HG03342 (cell line): ENCODE results near the gene NECAB2.
"Not testable (repeated sequence)": the region's sequence is repeated elsewhere in the genome, so short reads cannot be mapped to it uniquely, and the experiment has no call there.

Experiments used
- ATAC-seq: cut with Tn5 transposase; IDR thresholded peaks from one replicate; pipeline ENCODE4 v1.9.1; 2021; ENCODE audit warnings: mild to moderate bottlenecking, moderate library complexity; ENCODE audit not compliant: unreplicated experiment

Gene NECAB2

DNA sequence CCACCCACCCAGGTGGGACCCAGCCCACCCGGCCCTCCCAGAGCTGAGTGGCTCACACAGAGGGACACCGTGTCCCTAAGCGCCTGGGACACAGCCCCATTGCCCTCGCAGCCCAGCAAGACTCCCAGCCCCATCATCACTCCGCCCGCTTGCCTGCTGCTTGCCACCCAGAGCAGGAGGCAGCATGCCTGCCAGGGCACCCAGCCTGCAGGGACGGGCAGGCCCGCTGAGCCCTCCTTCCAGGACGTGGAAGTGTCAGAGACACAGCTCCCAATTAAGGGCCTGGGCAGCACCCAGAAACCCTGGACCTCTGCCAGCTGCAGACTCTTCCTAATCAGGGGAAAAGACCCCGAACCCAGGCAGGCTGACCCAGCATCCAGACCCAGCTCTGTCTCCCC, 32.2 kb upstream of the NECAB2 start:
- ATAC-seq = no peak

DNA sequence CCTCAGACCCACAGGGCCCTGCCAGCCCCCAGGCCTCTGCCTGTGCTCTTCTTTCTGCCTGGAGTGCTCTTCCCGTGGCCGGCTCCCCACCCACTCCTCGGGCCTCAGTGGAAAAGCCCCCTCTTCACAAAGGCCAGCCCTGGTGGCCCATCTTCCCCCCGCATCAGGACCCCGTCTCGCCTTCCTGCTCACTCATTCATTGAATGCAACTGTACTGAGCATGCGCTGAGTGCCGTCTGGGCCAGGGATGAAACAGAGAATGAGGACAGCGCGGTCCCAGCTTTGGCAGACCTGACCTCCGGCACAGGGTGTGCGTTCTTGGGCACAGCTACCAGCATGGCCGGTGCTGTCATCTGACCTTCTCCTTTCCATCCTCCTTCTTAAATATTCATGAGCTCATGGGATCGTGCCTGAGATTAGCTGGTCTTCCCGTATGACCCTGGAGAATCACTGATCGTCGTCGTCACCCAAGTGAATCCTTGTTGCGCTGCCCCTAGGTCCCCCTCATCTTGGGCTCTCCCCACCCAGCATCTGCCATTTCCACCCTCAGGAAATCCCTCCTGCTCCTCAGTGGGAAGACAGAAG, 31.4 kb upstream of the NECAB2 start:
- ATAC-seq = no peak

DNA sequence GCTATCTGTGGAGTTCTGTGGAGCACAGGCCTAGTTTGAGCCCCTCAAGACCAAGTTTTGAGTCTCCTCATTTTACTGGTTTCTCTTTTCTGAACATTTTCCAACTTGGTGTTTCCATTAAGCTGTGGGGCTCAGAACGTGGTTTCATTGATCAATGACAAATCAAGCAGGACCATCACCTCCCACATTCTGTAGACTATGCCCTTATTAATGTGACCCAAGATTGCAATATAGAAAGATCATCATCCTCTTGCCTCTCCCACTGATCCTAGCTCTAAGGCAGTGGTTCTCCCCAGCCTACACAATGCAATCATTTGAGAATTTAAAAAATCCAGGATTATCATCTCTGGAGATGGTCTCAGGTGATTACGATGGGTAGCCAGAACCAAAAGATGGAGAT, 30.8 kb upstream of the NECAB2 start:
- ATAC-seq = no peak

DNA sequence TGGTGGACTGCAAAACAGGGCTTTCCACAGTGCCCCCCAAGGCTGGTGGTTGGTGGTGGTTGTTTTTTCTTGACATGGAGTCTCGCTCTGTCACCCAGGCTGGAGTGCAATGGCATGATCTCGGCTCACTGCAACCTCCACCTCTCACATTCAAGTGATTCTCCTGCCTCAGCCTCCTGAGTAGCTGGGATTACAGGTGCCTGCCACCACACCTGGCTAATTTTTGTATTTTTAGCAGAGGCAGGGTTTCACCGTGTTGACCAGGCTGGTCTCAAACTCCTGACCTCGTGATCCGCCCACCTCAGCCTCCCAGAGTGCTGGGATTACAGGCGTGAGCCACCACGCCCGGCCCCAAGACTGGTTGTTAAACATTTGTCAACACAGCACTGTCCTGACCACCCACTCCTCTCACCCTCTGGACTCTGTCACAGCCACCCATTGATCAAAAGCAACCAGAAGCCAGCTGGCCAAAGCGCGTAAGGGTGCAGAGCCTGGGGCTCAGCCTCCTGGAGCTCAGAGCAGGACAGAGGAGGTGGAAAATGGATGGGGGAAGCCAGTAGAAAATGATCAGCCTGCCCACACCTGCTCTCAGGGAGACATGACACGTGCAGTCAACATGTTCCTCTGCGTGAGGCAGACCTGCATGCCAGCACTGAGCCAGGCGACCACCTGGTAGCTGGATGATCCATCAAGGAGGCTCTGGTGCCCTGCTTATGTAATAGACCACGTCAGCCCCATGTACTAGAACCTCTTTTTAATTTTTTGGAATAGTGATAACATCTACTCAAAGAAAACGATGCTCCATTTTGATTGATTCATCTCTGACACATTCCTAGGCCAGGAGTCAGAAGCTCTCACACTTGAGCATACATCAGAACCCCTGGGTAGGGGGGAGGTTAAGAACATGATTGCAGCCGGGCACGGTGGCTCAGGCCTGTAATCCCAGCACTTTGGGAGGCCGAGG, 29.8 kb upstream of the NECAB2 start:
- ATAC-seq = no peak

DNA sequence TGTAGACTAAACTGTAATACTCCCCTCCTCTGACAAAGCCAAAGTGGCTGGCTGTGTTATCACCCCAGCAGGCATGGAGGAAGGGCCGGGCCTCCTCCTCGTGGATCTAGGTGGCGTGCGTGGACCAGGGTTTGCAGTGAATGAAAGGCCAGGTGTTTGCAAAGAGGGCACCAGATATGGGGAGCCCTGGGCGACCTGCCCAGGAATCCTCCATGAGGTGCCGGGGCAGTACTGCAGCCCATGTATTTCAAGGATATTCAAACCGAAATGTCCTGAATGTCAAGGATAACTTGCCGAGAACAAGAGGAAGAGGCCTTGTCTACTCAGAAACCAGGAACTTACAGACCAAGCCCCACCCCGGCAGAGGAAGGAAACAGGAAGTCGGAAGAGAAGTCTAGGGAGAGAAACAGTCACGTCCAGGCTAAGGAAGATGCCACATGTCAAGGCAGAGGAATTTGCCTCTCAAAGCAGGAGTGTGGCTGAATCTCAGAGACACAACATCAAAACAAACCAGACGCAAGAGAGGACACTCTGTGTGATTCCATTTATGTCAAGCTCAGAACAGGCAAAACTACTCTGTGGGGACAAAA, 28.7 kb upstream of the NECAB2 start:
- ATAC-seq = no peak

DNA sequence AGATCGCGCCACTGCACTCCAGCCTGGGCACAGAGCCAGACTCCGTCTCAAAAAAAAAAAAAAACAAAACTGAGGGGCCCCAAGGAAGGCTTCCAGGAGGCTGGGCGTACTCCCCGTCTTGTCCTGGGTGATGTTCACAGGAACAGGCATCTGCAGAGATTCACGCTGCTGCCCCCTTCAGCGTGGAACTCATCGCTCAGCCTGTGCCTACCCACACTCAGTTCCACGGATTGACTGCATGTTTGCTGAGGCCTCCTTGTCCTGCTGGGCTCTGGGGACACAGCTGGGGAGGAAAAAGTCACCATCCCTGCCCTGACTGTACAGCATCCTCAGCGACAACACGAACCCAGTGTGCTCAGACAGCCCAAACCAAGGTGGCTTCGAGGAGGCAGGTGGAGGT, 27.9 kb upstream of the NECAB2 start:
- no peak for ATAC-seq

DNA sequence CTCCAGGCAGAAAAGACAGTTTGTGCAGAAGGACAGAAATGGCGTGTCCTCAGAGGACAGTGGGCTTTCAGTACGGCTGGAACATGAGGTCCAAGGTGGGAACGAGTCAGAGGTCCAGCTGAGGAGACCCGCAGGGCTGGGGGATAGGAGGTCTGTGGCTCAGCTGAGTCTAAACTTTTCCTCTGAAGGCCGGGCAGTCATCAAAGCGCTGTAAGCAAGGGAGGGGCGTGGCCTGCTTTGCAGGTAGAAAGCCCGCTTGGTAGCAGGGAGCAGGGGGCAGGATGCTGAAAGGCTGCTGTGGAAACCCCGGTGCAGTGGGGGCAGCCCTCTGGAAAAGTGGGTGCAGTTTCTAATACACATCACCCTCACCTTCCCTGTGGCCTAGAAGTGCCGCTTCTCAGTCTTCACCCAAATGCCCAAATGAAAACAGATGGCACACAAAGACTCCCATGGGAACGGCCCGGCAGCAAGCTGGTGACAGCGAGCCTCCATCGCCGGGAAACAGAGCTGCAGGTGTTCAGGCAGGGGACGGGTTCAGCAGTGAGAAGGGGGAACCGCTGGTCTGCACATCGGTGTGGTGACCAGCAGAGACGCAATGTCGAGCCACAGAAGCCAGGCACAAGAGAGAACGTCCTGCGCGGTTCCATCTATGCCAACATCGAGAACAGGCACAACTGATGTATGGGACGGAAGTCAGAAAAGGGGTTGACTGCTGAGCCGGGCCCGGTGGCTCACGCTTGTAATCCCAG, 27.2 kb upstream of the NECAB2 start:
- ATAC-seq = no peak

DNA sequence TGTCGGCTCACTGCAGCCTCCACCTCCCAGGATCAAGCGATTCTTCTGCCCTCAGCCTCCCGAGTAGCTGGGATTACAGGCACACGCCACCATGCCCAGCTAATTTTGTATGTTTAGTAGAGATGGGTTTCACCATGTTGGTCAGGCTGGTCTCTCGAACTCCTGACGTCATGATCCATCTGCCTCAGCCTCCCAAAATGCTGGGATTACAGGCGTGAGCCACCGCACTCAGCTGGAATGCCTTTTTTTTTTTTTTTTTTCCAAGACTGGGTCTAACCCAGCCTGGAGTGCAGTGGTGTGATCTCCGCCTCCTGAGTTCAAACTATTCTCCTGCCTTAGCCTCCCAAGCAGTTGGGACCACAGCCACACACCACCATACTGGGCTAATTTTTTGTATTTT, 26.5 kb upstream of the NECAB2 start:
- not testable (repeated sequence) for ATAC-seq

DNA sequence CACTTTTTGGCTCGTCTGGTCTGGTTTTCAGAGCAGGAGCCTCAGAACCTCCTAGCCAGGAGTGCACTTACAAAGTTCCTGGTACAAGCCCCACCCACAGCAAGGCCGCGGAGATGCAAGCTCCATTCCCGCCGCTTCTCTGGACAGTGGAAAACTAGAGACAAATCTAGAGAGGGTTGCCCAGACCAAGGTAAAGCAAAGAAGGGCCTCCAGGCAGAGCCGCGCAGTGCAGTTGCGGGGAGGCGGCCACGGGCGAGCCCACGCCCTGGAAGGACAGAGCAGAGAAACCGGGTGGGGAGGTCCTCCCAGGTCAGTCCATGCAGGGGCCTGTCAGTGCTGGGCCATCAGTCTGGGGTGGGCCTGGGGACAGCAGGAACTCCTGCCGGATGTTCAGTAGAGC, 26.0 kb upstream of the NECAB2 start:
- no peak for ATAC-seq

DNA sequence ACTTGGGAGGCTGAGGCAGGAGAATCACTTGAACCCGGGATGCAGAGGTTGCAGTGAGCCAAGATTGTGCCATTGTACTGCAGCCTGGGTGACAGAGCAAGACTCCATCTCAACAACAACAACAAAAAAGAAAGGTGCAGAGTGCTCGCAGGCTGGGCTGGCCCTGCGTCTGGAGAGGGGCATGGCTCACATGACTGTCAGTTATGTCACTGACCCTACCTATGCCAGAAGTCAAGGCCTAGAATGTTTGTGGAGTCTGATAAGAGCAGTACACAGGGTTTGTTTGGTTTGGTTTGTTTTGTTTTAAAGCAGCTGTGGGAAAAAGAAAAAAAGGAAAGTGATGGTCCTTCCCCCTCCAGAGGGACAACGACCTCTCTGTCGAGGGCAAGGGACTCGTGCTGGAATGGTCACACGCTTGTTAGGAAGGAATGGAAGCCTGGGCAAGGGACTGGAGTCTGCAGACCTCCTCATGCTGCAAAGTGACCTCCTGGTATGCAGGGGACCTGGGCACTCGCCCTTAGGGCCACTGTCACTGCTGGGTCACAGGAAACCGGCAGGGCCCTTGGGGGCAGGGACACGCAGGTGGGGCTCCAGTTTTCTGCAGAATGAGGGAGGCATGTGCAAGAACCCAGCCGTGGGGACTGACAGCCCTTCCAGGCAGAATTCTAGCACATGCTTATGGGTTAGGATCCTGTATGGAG, 25.1 kb upstream of the NECAB2 start:
- no peak for ATAC-seq

DNA sequence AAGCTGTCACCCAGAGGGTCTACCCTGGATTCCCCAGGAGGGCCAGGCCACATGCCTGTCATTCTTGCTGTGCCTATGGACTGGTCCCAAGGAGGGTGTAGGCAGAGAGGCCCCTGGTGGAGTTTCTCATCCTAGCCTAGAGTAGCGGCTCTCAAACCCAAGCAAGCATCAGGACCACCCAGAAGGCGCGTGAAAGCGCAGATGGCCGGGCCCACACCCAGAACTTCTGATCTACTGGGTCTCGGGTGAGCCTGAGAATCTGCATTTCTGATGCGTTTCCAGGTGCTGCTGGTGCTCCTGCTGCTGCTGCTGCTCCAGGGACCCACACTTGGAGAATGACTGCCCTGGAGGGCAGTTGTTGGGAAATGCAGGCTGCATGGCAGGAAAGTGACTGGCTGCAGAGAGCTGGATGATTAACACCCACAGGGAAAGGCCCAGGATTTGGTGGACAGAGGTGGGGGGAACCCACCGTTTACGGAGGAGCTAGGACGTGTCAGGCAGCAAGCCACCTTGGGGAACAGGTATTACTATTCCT, 24.5 kb upstream of the NECAB2 start:
- ATAC-seq = no peak

DNA sequence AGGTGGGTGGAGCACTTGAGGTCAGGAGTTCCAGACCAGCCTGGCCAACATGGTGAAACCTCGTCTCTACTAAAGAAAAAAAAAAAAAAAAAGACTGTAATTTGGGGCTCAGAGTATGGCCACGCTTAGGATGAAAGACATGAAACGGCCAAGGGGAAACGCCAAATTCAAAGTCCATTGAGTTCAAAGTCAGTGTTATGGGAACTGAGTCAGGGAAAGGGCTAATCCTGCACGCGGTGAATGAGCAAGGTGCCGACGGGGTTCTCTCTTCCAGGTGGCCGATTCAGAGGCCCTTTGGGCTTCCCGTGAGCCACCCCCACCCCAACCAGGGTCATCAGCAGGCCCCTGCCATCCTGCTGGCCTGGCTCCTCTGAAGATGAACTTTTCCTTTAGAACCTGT, 22.5 kb upstream of the NECAB2 start:
- no peak for ATAC-seq

DNA sequence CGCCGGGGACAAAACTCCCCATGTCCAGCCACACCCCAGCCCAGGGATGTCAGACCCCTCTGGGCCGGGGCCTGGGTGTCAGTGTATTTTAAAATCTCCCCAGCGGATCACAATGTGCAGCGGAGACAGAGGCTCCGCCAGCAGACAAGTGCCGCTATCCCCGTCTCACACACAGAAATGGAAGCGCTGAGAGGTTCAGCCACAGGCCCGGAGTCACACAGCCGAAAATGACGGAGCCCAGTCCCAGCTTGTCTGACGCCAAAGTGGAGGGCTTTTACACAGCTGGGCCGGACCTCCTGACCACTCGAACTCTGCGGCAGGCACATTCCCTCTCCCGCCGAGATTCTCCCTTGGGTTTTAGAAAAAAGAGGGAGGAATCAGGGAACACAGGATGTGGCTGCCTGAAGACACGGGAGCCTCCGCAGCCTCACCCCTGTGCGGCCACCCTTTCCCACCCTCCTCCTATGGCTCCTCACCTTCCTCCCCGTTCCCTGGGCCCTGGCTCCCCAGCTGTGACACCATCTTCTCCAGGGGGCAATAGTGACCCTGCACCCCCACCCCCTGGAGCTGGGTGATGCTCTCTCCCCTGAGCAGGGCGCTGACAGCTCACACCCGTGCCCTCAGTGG, 21.8 kb upstream of the NECAB2 start:
- no peak for ATAC-seq

DNA sequence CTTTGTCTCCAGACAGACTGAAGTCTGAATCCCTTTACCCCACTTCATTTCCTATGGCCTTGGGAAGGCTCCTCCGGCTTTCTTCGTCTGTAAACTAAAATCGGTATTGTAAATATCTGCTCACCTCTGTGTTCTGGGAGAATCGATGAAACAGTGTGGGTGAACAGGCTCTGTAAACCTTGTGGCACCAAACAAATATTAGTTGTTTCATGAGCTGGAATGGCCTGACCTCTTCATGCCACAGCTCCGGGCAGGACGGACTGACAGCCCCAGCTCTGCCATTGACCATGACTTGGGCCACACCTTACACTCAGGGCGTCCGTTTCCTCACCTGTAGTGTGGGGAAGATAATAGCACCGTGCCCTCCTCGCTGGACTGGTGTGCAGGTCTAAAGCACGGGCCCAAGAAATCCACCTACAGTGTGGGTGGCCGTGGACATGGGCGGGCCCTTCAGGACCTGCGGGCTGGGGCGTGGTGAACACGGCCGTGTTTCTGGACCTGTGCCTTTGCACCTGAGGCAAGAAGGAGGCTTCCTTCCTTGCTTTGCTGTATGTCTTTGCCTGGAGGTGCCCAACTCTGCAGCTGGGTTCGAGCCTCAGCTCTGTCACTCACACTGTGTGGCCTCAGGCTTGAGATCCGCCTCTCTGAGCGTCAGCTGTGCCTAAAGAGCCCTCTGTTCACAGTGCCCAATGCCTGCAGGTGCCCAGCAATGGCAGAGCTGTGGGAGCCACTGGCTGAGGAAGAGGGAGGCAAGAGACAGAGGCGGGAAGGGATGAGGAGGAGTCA, 21.1 kb upstream of the NECAB2 start:
- no peak for ATAC-seq

DNA sequence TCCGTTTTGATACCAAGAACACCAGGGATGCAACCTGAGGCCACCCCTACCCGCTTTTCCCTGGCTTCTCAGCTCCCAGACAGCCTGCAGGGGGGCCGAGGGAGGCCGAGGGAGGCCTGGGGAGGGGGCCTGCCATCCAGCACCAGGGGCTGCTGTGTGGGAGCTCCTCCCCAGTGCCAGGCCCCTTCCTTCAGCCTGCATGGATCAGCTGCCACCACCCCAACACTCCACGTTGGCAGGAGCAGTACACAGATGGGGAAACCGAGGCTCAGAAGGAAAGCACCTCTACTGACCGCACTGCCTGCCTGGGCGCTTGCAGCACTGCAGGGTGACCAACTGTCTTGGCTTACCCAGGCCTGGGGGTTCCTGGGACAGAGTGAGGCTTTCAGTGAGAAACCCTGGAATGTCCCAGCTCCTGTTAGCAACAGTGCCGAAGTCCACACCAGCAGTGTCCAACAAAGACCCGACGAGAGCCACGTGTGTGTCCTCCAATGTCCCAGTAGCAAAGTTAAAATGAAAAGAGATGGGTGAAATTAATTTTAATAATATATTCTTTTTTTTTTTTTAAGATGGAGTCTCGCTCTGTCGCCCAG, 20.3 kb upstream of the NECAB2 start:
- ATAC-seq = no peak

DNA sequence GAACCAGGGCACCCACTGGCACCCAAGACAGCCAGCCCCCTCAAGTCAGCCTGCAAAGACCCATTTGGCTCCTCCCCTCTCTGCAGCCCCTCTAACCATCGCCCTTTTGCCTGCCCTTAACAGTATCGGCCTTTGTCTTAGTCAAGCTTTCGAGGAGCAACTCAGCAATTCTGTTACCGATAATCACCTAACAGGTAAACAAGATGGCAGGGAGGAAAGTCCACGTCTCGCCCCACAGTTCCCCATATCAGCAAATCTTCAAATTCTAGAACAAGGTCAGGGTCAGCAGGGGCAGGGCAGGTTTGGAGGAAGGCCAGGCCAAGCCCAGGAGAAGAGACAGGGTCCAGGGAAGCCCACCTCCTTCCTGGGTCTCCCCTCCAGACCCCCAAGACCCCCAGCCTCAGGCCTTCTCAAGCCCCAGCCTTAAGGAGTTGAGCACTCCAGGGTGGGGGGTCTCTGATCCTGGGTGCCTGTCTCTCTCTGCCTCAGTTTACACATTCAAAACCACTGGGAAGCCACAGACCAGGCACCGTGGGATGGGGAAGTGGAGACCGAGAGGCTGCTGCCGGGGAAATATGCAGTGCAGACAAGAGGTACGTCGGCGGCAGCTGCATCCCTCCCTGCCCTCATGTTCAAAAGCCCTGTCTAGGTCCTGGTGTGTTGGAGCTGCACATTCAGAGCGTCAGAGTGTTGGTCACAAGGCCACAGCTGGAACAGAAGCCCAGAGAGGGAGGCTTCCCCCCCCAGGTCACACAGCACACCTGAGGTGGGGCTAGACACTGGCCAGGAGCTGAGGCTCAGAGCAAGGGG, 18.9 kb upstream of the NECAB2 start:
- ATAC-seq = no peak

DNA sequence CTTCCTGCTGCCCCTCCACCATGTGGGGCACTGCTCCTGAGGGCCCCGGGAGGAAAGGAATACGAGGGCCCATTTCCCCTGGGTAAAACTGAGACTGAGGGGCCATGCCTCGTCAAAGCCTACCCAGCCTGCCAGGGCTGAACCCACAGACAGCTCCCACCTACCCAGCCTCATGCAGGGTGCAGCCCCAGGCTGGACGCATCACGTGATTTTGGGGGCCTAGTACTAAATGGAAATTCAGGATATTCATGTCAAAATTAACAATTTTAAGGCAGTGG, 18.4 kb upstream of the NECAB2 start:
- no peak for ATAC-seq

DNA sequence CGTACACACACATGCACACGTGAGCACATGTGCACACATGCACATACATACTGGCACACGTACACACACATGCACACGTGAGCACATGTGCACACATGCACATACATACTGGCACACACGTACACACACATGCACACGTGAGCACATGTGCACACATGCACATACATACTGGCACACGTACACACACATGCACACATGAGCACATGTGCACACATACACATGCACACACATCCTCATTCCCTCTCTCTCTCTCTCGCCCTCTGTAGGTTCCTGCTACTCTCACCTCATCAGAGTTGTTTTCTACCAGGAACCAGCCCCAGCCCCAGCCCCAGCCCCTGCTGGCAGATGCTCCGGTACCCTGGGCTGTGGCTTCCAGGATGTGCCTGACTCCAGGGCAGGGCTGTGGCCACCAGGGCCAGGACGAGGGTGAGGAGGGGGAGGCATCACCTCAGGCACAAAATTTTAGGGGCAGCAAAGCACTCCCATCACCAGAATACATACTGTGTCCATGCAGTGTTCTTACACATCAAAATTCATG, 17.1 kb upstream of the NECAB2 start:
- not testable (repeated sequence) for ATAC-seq
